K562 (cell line): Measurements from ENCODE around the gene ZER1. TPM values are rescaled to one million over a fixed set of nuclear protein-coding genes. Genes with fewer than 3 reads are reported as not detected.
A peak's percentile ranks its signal among the peaks of the same experiment; 100 is the strongest.

ENCODE experiments used
- CHCHD3 ChIP-seq: fragments of 250-450 bp; sonication (Bioruptor Pico); IDR thresholded peaks from 2 replicates; pipeline ENCODE4 v2.1.2; 2022; ENCODE audit warnings: mild to moderate bottlenecking
- CHD7 ChIP-seq: fragments of 200-600 bp; sonication (generic); IDR thresholded peaks from one replicate; pipeline ENCODE4 v1.6.1; 2012; ENCODE audit warnings: mild to moderate bottlenecking, low read depth, low read length, inconsistent platforms
- NKRF ChIP-seq: fragments of 450-650 bp; IDR thresholded peaks from 2 replicates; pipeline ENCODE4 v1.6.1; 2016; ENCODE audit warnings: borderline replicate concordance
- POLR2AphosphoS5 ChIP-seq: IDR thresholded peaks from 2 replicates; pipeline ENCODE4 v1.6.1; 2011; ENCODE audit warnings: mild to moderate bottlenecking, low read depth, low read length, moderate library complexity; ENCODE audit not compliant: control insufficient read depth, insufficient read depth
- RREB1 ChIP-seq: fragments of 250-450 bp; sonication (Bioruptor Pico); IDR thresholded peaks from 2 replicates; pipeline ENCODE4 v1.4.0; 2020
- TCF7 ChIP-seq: sonication (generic); IDR thresholded peaks from 2 replicates; pipeline ENCODE4 v1.6.1; 2016; ENCODE audit warnings: antibody characterized with exemption, borderline replicate concordance
- polyA plus RNA-seq, 8 experiments: library from polyadenylated mRNA; depleted of rRNA in 4 of 8; stranded (reverse) in 5 of 8; unstranded in 3 of 8; fragments of >200 nt; fragmentation: Nextera tagmentation in 2 of 8; fragmentation: Illumina TruSeq in 1 of 8; extraction: Ambion mirVana in 2 of 8; extraction: Trizol in 1 of 8; gene quantifications; 2 replicates each; pipeline versions ENCODE4 v1.2.1 to v1.2.3, GENCODE V29; 2011 to 2014; ENCODE audit warnings: inconsistent platforms in 1 of 8, missing spikeins in 1 of 8
- total RNA-seq, 7 experiments: library from RNA; depleted of rRNA in 6 of 7; stranded (reverse); fragments of >200 nt in 6 of 7; fragmentation: Illumina TruSeq in 2 of 7; extraction: Trizol in 2 of 7; gene quantifications; 2 replicates each; pipeline versions ENCODE4 v1.2.1 to v1.2.3, GENCODE V29; 2011 to 2021; ENCODE audit warnings: low replicate concordance in 1 of 7

The ZER1 gene
- total and polyA plus RNA-seq, 9 of the 15 experiments (the other 6 are each of a cell fraction or from before 2014, with no cell fraction given): 0.07 to 10.7 (median 6.2) TPM

- TF ChIP-seq RREB1: no peak
- 0 out of 2 replicates have a peak, but pooled peaks have one; percentile 16 for TF ChIP-seq POLR2AphosphoS5
- no peak for TF ChIP-seq TCF7
- TF ChIP-seq CHD7: no peak
- no peak for TF ChIP-seq NKRF
- TF ChIP-seq CHCHD3 (CRISPR knock-in tag): no peak
Measured at GRCh38 chr9:128820665-128821583, 49.2 kb upstream of the ZER1 start (continued).
